HepG2 (cell line): ENCODE measurements around the gene REST. TPM values are rescaled to one million over a fixed set of nuclear protein-coding genes. Genes with fewer than 3 reads are reported as not detected.
"Not testable (repeated sequence)": the region's sequence is repeated elsewhere in the genome, so short reads cannot be mapped to it uniquely, and the experiment has no call there.

Experiments
- ATAC-seq: fragments of 200-7000 bp; cut with Tn5 transposase; 3 replicates; pipeline ENCODE4 v1.9.1; 2020; ENCODE audit warnings: mild to moderate bottlenecking, moderate library complexity
- BruUV-seq: library from RNA; stranded (reverse); fragments of 400-500 nt; replicated peaks from 2 replicates; lab custom pipeline; 2021; lab: Mats Ljungman, UMichigan
- CTCF ChIA-PET: fragments of 300-600 bp; formaldehyde crosslinking; extraction: SDS; loops from one replicate; lab custom pipeline; 2021; ENCODE audit warnings: low total read pairs, inconsistent platforms, low intra/inter-chr PET ratio; lab: Yijun Ruan, JAX
- POLR2A ChIA-PET: fragments of 350-600 bp; sonication (Branson Sonifier 250); formaldehyde crosslinking; loops from one replicate; lab custom pipeline; 2020; ENCODE audit warnings: antibody characterized with exemption, inconsistent platforms; lab: Yijun Ruan, JAX
- DNase-seq: peaks from one replicate; pipeline ENCODE4 v3.0.0-alpha.2; 2015; ENCODE audit warnings: low spot score
- FAIRE-seq: peaks from 3 replicates; lab custom pipeline; 2011; peaks lifted over from hg19 to GRCh38; lab: Jason Lieb, UNC
- H2AFZ ChIP-seq: one replicate; pipeline ENCODE4 v1.6.1; 2011; ENCODE audit warnings: low read length, inconsistent platforms
- H3K27ac ChIP-seq: fragments of 300-600 bp; 3 replicates; pipeline ENCODE4 v1.8.0; 2011; ENCODE audit warnings: mixed run types, mild to moderate bottlenecking, mixed read lengths, low read length, inconsistent platforms; ENCODE audit not compliant: insufficient read depth; ENCODE audit errors: extremely low read length
- H3K27me3 ChIP-seq, 2 experiments: fragments of 200-600 bp in 1 of 2; 2 replicates in 1 of 2; 3 replicates in 1 of 2; pipeline versions ENCODE4 v1.6.0 to v1.8.0; 2011; ENCODE audit warnings: low read length in 2 of 2, mild to moderate bottlenecking in 2 of 2, moderate library complexity in 2 of 2, inconsistent platforms in 1 of 2; ENCODE audit not compliant: insufficient read depth in 2 of 2, control insufficient read depth in 1 of 2
- H3K36me3 ChIP-seq, 2 experiments: fragments of 200-600 bp in 1 of 2; replicated peaks in 1 of 2; 2 replicates in 1 of 2; 3 replicates in 1 of 2; pipeline versions ENCODE4 v1.5.1 to v1.8.0; 2011; ENCODE audit warnings: low read length in 2 of 2, inconsistent platforms in 1 of 2; ENCODE audit not compliant: insufficient read depth in 2 of 2, control insufficient read depth in 1 of 2
- H3K4me1 ChIP-seq: 2 replicates; pipeline ENCODE4 v1.5.1; 2012; ENCODE audit warnings: low read length, inconsistent platforms; ENCODE audit not compliant: insufficient read depth
- H3K4me2 ChIP-seq: 2 replicates; pipeline ENCODE4 v1.6.0; 2011; ENCODE audit warnings: low read depth, low read length, inconsistent platforms
- H3K4me3 ChIP-seq, 3 experiments: fragments of 200-600 bp in 1 of 3; sonication (generic), shearing (Covaris generic) in 1 of 3; replicated peaks in 1 of 3; 2 replicates each; pipeline ENCODE4 v1.5.1; 2011 to 2016; ENCODE audit warnings: low read length in 3 of 3, inconsistent platforms in 2 of 3, low read depth in 2 of 3, mild to moderate bottlenecking in 2 of 3, control low read depth in 1 of 3, mixed read lengths in 1 of 3; ENCODE audit not compliant: insufficient read depth in 1 of 3
- H3K79me2 ChIP-seq: one replicate; pipeline ENCODE4 v1.6.1; 2011; ENCODE audit warnings: low read length, inconsistent platforms; ENCODE audit not compliant: insufficient read depth
- H3K9ac ChIP-seq: 2 replicates; pipeline ENCODE4 v1.6.0; 2011; ENCODE audit warnings: mild to moderate bottlenecking, low read depth, low read length, inconsistent platforms; ENCODE audit not compliant: insufficient read depth
- H3K9me3 ChIP-seq: 2 replicates; pipeline ENCODE4 v1.5.1; 2012; ENCODE audit warnings: mild to moderate bottlenecking, low read length
- H4K20me1 ChIP-seq: 2 replicates; pipeline ENCODE4 v1.6.0; 2011; ENCODE audit warnings: inconsistent platforms, mild to moderate bottlenecking, low read length, moderate library complexity; ENCODE audit not compliant: insufficient read depth
- CREM ChIP-seq, 2 experiments: sonication (generic) in 1 of 2; formaldehyde crosslinking in 1 of 2; IDR thresholded peaks; 2 replicates each; pipeline versions ENCODE4 v1.4.0 to v1.6.1; 2016 to 2020; ENCODE audit warnings: antibody characterized with exemption in 1 of 2, mild to moderate bottlenecking in 1 of 2, missing genetic modification reagents in 1 of 2
- ZNF713 ChIP-seq: sonication (generic); formaldehyde crosslinking; IDR thresholded peaks from 2 replicates; pipeline ENCODE4 v1.4.0; 2020; ENCODE audit warnings: mild to moderate bottlenecking, missing genetic modification reagents
- WGBS: methylation state at CpG from one replicate; pipeline ENCODE4 v1.1.6; 2017; ENCODE audit warnings: low lambda C conversion rate; 5-methylcytosine and 5-hydroxymethylcytosine counted together
- in situ Hi-C: cut with HindIII; loops from 2 replicates; pipeline ENCODE4 v1.10.0; 2017; ENCODE audit warnings: low pct_unique_long_range_greater_than_20kb; ENCODE audit not compliant: extremely low pct_ligation_motif_present
- intact Hi-C: fragments of 100-400 bp; cut with micrococcal nuclease; formaldehyde crosslinking; loops from one replicate; pipeline ENCODE4 v1.10.0; 2022; ENCODE audit not compliant: unreplicated experiment
- polyA plus RNA-seq, 8 experiments: library from polyadenylated mRNA; depleted of rRNA in 3 of 8; stranded (reverse) in 7 of 8; unstranded in 1 of 8; fragments of >200 nt; fragmentation: Illumina TruSeq in 4 of 8; extraction: Trizol in 4 of 8; gene quantifications; 2 replicates each; pipeline versions ENCODE4 v1.2.1 to v1.2.3, GENCODE V29; 2011 to 2016; ENCODE audit warnings: low read depth in 4 of 8, missing spikeins in 1 of 8, mixed read lengths in 1 of 8; ENCODE audit not compliant: insufficient read depth in 1 of 8
- total RNA-seq, 5 experiments: library from RNA; depleted of rRNA; stranded (reverse); fragments of >200 nt; fragmentation: Illumina TruSeq; extraction: Trizol; gene quantifications; 2 replicates each; pipeline ENCODE4 v1.2.3, GENCODE V29; 2016; ENCODE audit warnings: low read depth in 1 of 5
- TF ChIP-seq, protein P1 (sequence below): sonication (generic); formaldehyde crosslinking; IDR thresholded peaks from 2 replicates; pipeline ENCODE4 v1.4.0; 2020; ENCODE audit warnings: low read depth, mild to moderate bottlenecking, missing genetic modification reagents

REST gene
- total and polyA plus RNA-seq, 2 of the 13 experiments (the other 11 are each of a cell fraction or from before 2014, with no cell fraction given), result 12.7 to 22.4 TPM

GRCh38 chr4:56937262-56937661 lies 29.6 kb downstream of the REST start:
- FAIRE-seq, result no peak
- Histone ChIP-seq H3K9ac (no peak overlapping the region), H3K4me2 (no peak overlapping the region), H3K9me3 (no peaks in the 10 kb centered on the region), H3K79me2 (no peaks in the 10 kb centered on the region), H3K4me3 (no peak overlapping the region), H2AFZ (no peak overlapping the region), H3K36me3 (peaks cover 4 to 13% of the 10 kb centered on the region in 2 experiments; a peak in 4 of 5 replicates), H3K4me1 (no peaks in the 10 kb centered on the region), H3K27ac (no peak overlapping the region), H3K27me3 (no peaks in the 10 kb centered on the region), H4K20me1 (no peaks in the 10 kb centered on the region; the same call in 1 of the 2 replicates)
- intact Hi-C loops (no loop called here), in situ Hi-C loops (no loop called here)
- DNase-seq, result no peak
- TF ChIP-seq CREM (IDR thresholded peaks at IDR 0.05) (no peak), CREM (CRISPR knock-in tag; IDR thresholded peaks at IDR 0.05) (no peak)
- over 99% methylated on average over 6 of the region's 6 CpGs for WGBS
- ChIA-PET CTCF (no interaction called here), POLR2A (no interaction called here)
- no peak for ATAC-seq
- no TSS peak for BruUV-seq

DNA sequence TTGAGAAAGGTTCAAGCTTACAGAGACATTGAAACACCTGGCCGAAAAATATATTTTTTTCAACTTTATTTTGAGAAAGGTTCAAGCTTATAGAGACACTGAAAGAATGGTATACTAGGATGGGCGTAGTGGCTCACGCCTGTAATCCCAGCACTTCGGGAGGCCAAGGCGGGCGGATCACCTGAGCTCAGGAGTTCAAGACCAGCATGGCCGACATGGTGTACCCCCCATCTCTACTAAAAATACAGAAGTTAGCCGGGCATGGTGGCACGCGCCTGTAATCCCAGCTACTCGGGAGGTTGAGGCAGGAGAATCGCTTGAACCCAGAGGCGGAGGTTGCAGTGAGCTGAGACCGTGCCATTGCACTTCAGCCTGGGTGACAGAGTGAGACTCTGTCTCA lies 32.1 kb downstream of the REST start:
- H2AFZ ChIP-seq, DNase-seq, H3K9me3 ChIP-seq, H3K9ac ChIP-seq, H3K4me1 ChIP-seq, FAIRE-seq, POLR2A ChIA-PET, ATAC-seq, H4K20me1 ChIP-seq, BruUV-seq, intact Hi-C loops, H3K4me3 ChIP-seq, H3K79me2 ChIP-seq, H3K27me3 ChIP-seq, CTCF ChIA-PET, H3K4me2 ChIP-seq, H3K36me3 ChIP-seq, H3K27ac ChIP-seq, in situ Hi-C loops: not testable (repeated sequence)
- 98% methylated on average over 14 of the region's 14 CpGs for WGBS

GRCh38 chr4:56940403-56940802 lies 32.7 kb downstream of the REST start:
- Histone ChIP-seq H3K4me1 (no peaks in the 10 kb centered on the region), H3K4me2 (no peak overlapping the region), H2AFZ (no peak overlapping the region), H3K4me3 (no peak overlapping the region), H3K27me3 (no peaks in the 10 kb centered on the region), H3K9ac (no peak overlapping the region), H3K36me3 (peaks cover 4 to 5% of the 10 kb centered on the region in 2 experiments; a peak in 3 of 5 replicates), H4K20me1 (no peaks in the 10 kb centered on the region), H3K9me3 (no peaks in the 10 kb centered on the region), H3K79me2 (no peaks in the 10 kb centered on the region), H3K27ac (no peak overlapping the region)
- ATAC-seq, result no peak
- TF ChIP-seq, protein P1, sequence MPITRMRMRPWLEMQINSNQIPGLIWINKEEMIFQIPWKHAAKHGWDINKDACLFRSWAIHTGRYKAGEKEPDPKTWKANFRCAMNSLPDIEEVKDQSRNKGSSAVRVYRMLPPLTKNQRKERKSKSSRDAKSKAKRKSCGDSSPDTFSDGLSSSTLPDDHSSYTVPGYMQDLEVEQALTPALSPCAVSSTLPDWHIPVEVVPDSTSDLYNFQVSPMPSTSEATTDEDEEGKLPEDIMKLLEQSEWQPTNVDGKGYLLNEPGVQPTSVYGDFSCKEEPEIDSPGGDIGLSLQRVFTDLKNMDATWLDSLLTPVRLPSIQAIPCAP (CRISPR knock-in tag), result no peak
- no peak for TF ChIP-seq ZNF713 (CRISPR knock-in tag)
- no peak for DNase-seq
- no TSS peak for BruUV-seq
- in situ Hi-C loops (no loop called here), intact Hi-C loops (no loop called here)
- no peak for FAIRE-seq
- 97% methylated on average over 12 of the region's 12 CpGs for WGBS
- CTCF ChIA-PET, result no interaction called here
- POLR2A ChIA-PET, result no interaction called here
